ENCODE data around the gene TRIM8. TPM values are rescaled to one million over a fixed set of nuclear protein-coding genes. Genes with fewer than 3 reads are reported as not detected.

The TRIM8 gene
- polyA plus RNA-seq, 1 donor = 56.3 TPM

GRCh38 chr10:102670871-102671434, 26.7 kb downstream of the TRIM8 start:
- no CpG with 5 or more reads among the region's 6 CpGs for WGBS (ENCODE audit: insufficient coverage, low lambda C conversion rate)
- Histone ChIP-seq H3K4me3 (ENCODE audit: low read length) (no peak overlapping the region), H3K27me3 (ENCODE audit: control insufficient read depth, insufficient read depth, low read length) (no peaks in the 10 kb centered on the region), H3K4me1 (ENCODE audit: control insufficient read depth, insufficient read depth, low read length) (peaks cover 34% of the 10 kb centered on the region), H3K36me3 (ENCODE audit: control insufficient read depth, insufficient read depth, low read length) (no peaks in the 10 kb centered on the region), H3K27ac (ENCODE audit: low read length) (no peak overlapping the region), H3K9me3 (ENCODE audit: control insufficient read depth, low read depth, low read length) (no peaks in the 10 kb centered on the region)
- peak in 1 of 2 donors; percentile 23 for DNase-seq

GRCh38 chr10:102673236-102673818, 29.0 kb downstream of the TRIM8 start:
- no peaks in the 10 kb centered on the region for H3K27me3 ChIP-seq (ENCODE audit: control insufficient read depth, insufficient read depth, low read length)
- no peak overlapping the region for H3K27ac ChIP-seq (ENCODE audit: low read length)
- no CpG with 5 or more reads among the region's 13 CpGs for WGBS (ENCODE audit: insufficient coverage, low lambda C conversion rate)
- no peak overlapping the region for H3K4me3 ChIP-seq (ENCODE audit: low read length)
- H3K9me3 ChIP-seq (ENCODE audit: control insufficient read depth, low read depth, low read length) = no peaks in the 10 kb centered on the region
- peak in 1 of 2 donors; percentile 1 for DNase-seq
- H3K4me1 ChIP-seq (ENCODE audit: control insufficient read depth, insufficient read depth, low read length) = peaks cover 35% of the 10 kb centered on the region
- no peaks in the 10 kb centered on the region for H3K36me3 ChIP-seq (ENCODE audit: control insufficient read depth, insufficient read depth, low read length)

GRCh38 chr10:102673819-102674511, 29.7 kb downstream of the TRIM8 start:
- Histone ChIP-seq H3K4me3 (ENCODE audit: low read length) (no peak overlapping the region), H3K4me1 (ENCODE audit: control insufficient read depth, insufficient read depth, low read length) (peaks cover 39% of the 10 kb centered on the region)

GRCh38 chr10:102674566-102674965, 30.3 kb downstream of the TRIM8 start:
- WGBS (ENCODE audit: insufficient coverage, low lambda C conversion rate) = no CpG with 5 or more reads among the region's 2 CpGs
- Histone ChIP-seq H3K4me3 (ENCODE audit: low read length) (no peak overlapping the region), H3K36me3 (ENCODE audit: control insufficient read depth, insufficient read depth, low read length) (no peaks in the 10 kb centered on the region), H3K4me1 (ENCODE audit: control insufficient read depth, insufficient read depth, low read length) (peaks cover 40% of the 10 kb centered on the region), H3K9me3 (ENCODE audit: control insufficient read depth, low read depth, low read length) (no peaks in the 10 kb centered on the region), H3K27ac (ENCODE audit: low read length) (peak overlapping the region; percentile 24), H3K27me3 (ENCODE audit: control insufficient read depth, insufficient read depth, low read length) (no peaks in the 10 kb centered on the region)
- no peak for DNase-seq

More at GRCh38 chr10:102673819-102674511, 29.7 kb downstream of the TRIM8 start:
- H3K27me3 ChIP-seq (ENCODE audit: control insufficient read depth, insufficient read depth, low read length) = no peaks in the 10 kb centered on the region
- 27% methylated on average over 5 of the region's 19 CpGs for whole genome bisulfite sequencing (ENCODE audit: insufficient coverage, low lambda C conversion rate)
- H3K36me3 ChIP-seq (ENCODE audit: control insufficient read depth, insufficient read depth, low read length) = no peaks in the 10 kb centered on the region
- H3K9me3 ChIP-seq (ENCODE audit: control insufficient read depth, low read depth, low read length) = no peaks in the 10 kb centered on the region
- H3K27ac ChIP-seq (ENCODE audit: low read length) = peak overlapping the region; percentile 24
- DNase-seq = peak; percentile 42 to 49

GRCh38 chr10:102675011-102675665, 30.9 kb downstream of the TRIM8 start:
- no peaks in the 10 kb centered on the region for H3K36me3 ChIP-seq (ENCODE audit: control insufficient read depth, insufficient read depth, low read length)
- H3K27ac ChIP-seq (ENCODE audit: low read length) = peak overlapping the region; percentile 35
- H3K9me3 ChIP-seq (ENCODE audit: control insufficient read depth, low read depth, low read length) = no peaks in the 10 kb centered on the region
- DNase-seq = no peak
- H3K4me3 ChIP-seq (ENCODE audit: low read length) = no peak overlapping the region
- no CpG with 5 or more reads among the region's 8 CpGs for WGBS (ENCODE audit: insufficient coverage, low lambda C conversion rate)
- no peaks in the 10 kb centered on the region for H3K27me3 ChIP-seq (ENCODE audit: control insufficient read depth, insufficient read depth, low read length)
- H3K4me1 ChIP-seq (ENCODE audit: control insufficient read depth, insufficient read depth, low read length) = peaks cover 36% of the 10 kb centered on the region

GRCh38 chr10:102675666-102676533, 31.6 kb downstream of the TRIM8 start:
- DNase-seq = peak; percentile 34 to 40
- H3K36me3 ChIP-seq (ENCODE audit: control insufficient read depth, insufficient read depth, low read length) = no peaks in the 10 kb centered on the region
- H3K4me3 ChIP-seq (ENCODE audit: low read length) = no peak overlapping the region
- no CpG with 5 or more reads among the region's 16 CpGs for WGBS (ENCODE audit: insufficient coverage, low lambda C conversion rate)
- H3K9me3 ChIP-seq (ENCODE audit: control insufficient read depth, low read depth, low read length) = no peaks in the 10 kb centered on the region
- peaks cover 33% of the 10 kb centered on the region for H3K4me1 ChIP-seq (ENCODE audit: control insufficient read depth, insufficient read depth, low read length)
- H3K27me3 ChIP-seq (ENCODE audit: control insufficient read depth, insufficient read depth, low read length) = no peaks in the 10 kb centered on the region
- H3K27ac ChIP-seq (ENCODE audit: low read length) = peak overlapping the region; percentile 35

- no CpG with 5 or more reads among the region's 9 CpGs for WGBS (ENCODE audit: insufficient coverage, low lambda C conversion rate)
Measured at GRCh38 chr10:102676534-102677315, 32.4 kb downstream of the TRIM8 start.

GRCh38 chr10:102677331-102678067, 33.2 kb downstream of the TRIM8 start:
- no peaks in the 10 kb centered on the region for H3K9me3 ChIP-seq (ENCODE audit: control insufficient read depth, low read depth, low read length)
- H3K27me3 ChIP-seq (ENCODE audit: control insufficient read depth, insufficient read depth, low read length) = no peaks in the 10 kb centered on the region
- H3K4me3 ChIP-seq (ENCODE audit: low read length) = no peak overlapping the region
- peaks cover 7% of the 10 kb centered on the region for H3K36me3 ChIP-seq (ENCODE audit: control insufficient read depth, insufficient read depth, low read length)
- peaks cover 32% of the 10 kb centered on the region for H3K4me1 ChIP-seq (ENCODE audit: control insufficient read depth, insufficient read depth, low read length)
- no peak for DNase-seq
- WGBS (ENCODE audit: insufficient coverage, low lambda C conversion rate) = no CpG with 5 or more reads among the region's 9 CpGs
- peak overlapping the region; percentile 30 for H3K27ac ChIP-seq (ENCODE audit: low read length)

More at GRCh38 chr10:102676534-102677315, 32.4 kb downstream of the TRIM8 start:
- no peak for DNase-seq
- H3K4me3 ChIP-seq (ENCODE audit: low read length) = no peak overlapping the region
- no peaks in the 10 kb centered on the region for H3K27me3 ChIP-seq (ENCODE audit: control insufficient read depth, insufficient read depth, low read length)
- H3K36me3 ChIP-seq (ENCODE audit: control insufficient read depth, insufficient read depth, low read length) = peaks cover 3% of the 10 kb centered on the region
- peaks cover 32% of the 10 kb centered on the region for H3K4me1 ChIP-seq (ENCODE audit: control insufficient read depth, insufficient read depth, low read length)
- H3K9me3 ChIP-seq (ENCODE audit: control insufficient read depth, low read depth, low read length) = no peaks in the 10 kb centered on the region
- peak overlapping the region; percentile 30 for H3K27ac ChIP-seq (ENCODE audit: low read length)

GRCh38 chr10:102678068-102678400, 33.8 kb downstream of the TRIM8 start:
- Histone ChIP-seq H3K4me3 (ENCODE audit: low read length) (no peak overlapping the region), H3K27me3 (ENCODE audit: control insufficient read depth, insufficient read depth, low read length) (no peaks in the 10 kb centered on the region), H3K4me1 (ENCODE audit: control insufficient read depth, insufficient read depth, low read length) (peaks cover 32% of the 10 kb centered on the region), H3K27ac (ENCODE audit: low read length) (no peak overlapping the region), H3K9me3 (ENCODE audit: control insufficient read depth, low read depth, low read length) (no peaks in the 10 kb centered on the region), H3K36me3 (ENCODE audit: control insufficient read depth, insufficient read depth, low read length) (peaks cover 7% of the 10 kb centered on the region)
- no CpG with 5 or more reads among the region's 9 CpGs for WGBS (ENCODE audit: insufficient coverage, low lambda C conversion rate)
- no peak for DNase-seq
